HG02885 (cell line): Measurements from ENCODE around the gene JMJD1C.
"Not testable (repeated sequence)": the region's sequence is repeated elsewhere in the genome, so short reads cannot be mapped to it uniquely, and the experiment has no call there.

ENCODE experiments used
- ATAC-seq: cut with Tn5 transposase; IDR thresholded peaks from one replicate; pipeline ENCODE4 v1.9.1; 2021; ENCODE audit warnings: mild to moderate bottlenecking; ENCODE audit not compliant: unreplicated experiment, poor library complexity

The JMJD1C gene

GRCh38 chr10:63314020-63314419 lies 151.8 kb downstream of the JMJD1C start:
- ATAC-seq: no peak

DNA sequence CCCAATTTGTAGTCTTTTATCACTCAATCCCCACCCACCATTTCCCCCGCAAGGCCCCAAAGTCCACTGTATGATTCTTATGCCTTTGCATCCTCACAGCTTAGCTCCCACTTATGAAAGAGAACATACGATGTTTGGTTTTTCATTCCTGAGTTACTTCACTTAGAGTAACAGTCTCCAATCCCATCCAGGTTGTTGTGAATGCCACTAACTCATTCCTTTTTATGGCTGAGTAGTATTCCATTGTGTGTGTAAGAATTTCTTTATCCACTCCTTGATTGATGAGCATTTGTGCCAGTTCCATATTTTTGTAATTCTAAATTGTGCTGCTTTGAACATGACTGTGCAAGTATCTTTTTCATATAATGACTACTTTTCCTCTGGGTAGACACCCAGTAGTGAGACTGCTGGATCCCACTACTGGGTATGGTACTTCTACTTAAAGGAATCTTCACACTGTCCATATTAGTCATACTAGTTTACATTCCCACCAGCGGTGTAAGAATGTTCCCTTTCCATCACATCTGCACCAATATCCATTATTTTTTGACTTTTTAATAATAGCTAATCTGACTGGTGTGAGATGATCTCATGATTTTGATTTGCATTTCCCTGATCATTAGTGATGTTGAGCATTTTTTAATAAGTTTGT lies 152.6 kb downstream of the JMJD1C start:
- no peak for ATAC-seq

DNA sequence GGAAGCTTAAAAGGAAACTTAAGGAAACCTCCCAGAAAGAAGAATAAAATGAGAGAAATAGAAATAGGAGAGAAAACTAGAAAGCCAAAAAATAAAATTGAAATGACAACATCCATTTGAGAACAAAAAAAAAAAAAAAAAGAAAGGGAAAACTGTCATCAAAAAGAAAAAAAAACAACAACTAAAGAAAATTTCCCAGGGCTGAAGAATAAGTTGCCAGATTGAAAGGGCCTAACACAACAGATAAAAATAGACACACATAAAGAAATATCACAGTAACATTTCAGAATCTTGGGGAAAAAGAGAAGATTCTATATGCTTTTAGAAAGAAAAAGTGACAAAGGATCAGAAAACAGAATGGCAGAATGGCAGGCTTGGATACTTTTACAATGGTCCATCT lies 157.1 kb downstream of the JMJD1C start:
- ATAC-seq: no peak

GRCh38 chr10:63304146-63304545 lies 161.6 kb downstream of the JMJD1C start:
- no peak for ATAC-seq

DNA sequence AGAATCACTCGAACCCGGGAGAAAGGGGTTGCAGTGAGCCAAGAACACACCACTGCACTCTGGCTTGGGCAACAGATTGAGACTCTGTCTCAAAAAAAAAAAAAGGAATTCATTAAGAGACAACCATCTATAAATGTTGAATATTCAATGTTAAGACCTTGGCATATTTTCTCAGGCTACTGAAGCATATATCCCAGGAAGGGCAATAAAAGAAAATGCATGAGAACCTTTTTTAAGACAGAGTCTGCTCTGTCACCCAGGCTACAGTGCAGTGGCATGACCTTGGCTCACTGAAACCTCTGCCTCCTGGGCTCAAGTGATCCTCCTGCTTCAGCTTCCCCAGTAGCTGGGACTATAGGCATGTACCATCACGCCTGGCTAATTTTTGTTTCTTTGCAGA lies 165.0 kb downstream of the JMJD1C start:
- ATAC-seq: no peak

DNA sequence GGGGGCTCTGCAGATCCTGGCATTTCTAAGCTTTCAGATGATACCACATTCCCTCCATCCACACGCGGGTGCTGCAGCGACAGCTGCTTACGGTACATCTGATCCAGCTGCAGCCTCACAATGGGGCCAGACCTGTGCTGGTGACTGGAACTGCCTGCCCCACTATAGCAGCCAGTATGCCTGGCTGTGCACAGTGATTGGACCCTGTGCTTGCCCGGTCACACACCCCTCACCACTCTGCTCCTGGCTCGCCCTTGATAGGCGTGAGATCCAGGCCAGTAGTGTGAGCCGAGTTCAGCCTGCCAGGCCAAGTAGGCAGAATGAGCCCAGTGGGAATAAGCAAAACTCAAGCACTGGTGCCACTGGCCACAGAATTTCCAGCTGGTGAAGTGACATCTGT lies 167.8 kb downstream of the JMJD1C start:
- no peak for ATAC-seq

- ATAC-seq: no peak
Observed at GRCh38 chr10:63294781-63295180, 171.0 kb downstream of the JMJD1C start.

DNA sequence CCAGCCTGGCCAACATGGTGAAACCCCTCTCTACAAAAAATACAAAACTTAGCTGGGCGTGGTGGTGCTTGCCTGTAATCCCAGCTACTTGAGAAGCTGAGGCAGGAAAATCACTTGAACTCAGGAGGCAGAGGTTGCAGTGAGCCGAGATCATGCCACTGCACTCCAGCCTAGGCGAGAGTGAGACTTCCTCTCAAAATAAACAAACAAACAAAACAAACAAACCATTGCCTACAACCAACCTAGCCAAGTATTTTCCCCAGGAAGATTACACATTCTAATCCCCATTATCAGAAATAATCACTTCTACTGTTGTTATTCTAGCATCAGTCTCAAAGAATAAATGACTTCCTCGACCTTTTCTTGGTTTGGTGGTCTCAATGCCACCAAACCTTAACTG lies 172.9 kb downstream of the JMJD1C start:
- not testable (repeated sequence) for ATAC-seq

DNA sequence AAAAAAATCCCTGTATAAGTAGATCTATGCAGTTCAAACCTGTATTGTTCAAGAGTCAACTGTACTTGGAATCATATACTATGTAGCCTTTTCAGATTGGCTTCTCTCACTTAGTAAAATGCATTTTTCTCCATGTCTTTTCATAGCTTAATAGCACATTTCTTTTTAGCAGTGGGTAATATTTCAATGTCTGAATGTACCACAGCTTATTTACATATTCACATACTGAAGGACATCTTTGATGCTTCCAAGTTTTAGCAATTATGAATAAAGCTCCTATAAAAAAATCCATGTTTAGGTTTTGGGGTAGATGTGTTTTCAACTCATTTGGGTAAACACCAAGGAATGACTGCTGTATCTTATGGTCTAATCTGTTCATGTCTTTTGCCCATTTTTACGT lies 177.6 kb downstream of the JMJD1C start:
- ATAC-seq: no peak

- ATAC-seq: peak; percentile 87
Observed at GRCh38 chr10:63286754-63287264, 179.0 kb downstream of the JMJD1C start.

- peak; percentile 46 for ATAC-seq
Observed at GRCh38 chr10:63286340-63286739, 179.4 kb downstream of the JMJD1C start.

DNA sequence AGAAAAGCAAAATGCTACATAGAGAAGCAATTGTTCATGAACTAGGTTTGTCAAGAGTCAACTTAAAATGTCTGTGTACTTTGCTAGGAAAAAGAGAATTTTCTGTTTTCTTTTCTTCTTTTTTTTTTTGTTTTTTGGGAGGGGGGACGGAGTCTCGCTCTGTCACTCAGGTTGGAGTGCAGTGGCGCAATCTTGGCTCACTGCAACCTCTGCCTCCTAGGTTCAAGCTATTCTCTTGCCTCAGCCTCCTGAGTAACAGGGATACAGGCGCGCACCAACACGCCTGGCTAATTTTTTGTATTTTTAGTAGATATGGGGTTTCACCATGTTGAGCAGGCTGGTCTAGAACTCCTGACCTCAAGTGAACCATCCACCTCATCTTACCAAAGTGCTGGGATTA lies 181.9 kb downstream of the JMJD1C start:
- not testable (repeated sequence) for ATAC-seq

DNA sequence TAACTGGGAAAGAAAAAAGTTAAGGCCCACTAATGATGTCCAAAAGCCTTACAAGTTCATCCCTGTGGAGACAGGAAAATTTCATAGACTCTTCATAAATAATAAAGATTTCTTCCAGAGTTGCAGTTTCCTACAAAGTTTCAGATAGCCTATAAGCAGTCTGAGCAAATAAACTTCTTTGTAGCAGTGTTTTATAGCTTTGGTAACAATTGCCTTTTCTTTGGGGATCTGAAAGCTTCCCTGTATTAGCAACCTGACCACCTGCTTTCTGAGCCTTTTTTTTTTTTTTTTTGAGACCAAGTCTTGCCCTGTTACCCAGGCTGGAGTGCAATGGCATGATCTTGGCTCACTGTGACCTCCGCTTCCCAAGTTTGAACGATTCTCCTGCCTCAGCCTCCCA lies 182.7 kb downstream of the JMJD1C start:
- no peak for ATAC-seq

- no peak for ATAC-seq
Observed at GRCh38 chr10:63281967-63282366, 183.8 kb downstream of the JMJD1C start.

DNA sequence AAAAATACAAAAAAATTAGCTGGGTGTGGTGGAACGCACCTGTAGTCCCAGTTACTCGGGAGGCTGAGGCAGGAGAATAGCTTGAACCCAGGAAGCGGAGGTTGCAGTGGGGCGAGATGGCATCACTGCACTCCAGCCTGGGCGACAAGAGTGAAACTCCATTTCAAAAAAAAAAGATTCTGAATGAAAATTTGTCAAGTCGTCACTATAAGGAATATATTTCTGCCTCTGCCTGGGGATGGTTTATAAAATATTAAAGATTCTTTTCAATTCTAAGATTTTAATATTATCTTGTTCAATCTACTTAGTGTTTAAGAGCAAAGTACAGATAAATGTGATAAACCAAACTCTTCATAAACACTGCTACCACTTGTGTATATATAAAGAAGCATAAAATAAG lies 185.4 kb downstream of the JMJD1C start:
- no peak for ATAC-seq

DNA sequence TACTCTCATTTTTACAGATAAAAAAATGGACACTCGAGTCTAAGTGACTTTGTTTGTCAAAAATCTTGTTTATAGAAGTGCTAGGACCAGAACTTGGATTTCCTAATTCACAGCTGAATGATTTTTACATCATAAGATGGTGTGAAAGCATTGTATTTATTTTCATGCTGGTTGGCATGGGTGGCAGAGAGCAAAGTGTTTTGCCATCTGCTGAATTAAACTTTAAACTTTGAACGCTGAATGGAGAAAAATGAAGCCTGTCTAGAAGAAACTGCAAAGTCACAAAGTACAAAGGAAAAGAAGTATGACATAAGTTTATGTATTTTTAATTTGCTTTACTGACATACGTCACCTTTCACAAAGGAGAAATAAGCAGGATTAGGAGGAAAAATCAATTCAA lies 190.7 kb downstream of the JMJD1C start:
- ATAC-seq: no peak

GRCh38 chr10:63273577-63273976 lies 192.2 kb downstream of the JMJD1C start:
- ATAC-seq: no peak

DNA sequence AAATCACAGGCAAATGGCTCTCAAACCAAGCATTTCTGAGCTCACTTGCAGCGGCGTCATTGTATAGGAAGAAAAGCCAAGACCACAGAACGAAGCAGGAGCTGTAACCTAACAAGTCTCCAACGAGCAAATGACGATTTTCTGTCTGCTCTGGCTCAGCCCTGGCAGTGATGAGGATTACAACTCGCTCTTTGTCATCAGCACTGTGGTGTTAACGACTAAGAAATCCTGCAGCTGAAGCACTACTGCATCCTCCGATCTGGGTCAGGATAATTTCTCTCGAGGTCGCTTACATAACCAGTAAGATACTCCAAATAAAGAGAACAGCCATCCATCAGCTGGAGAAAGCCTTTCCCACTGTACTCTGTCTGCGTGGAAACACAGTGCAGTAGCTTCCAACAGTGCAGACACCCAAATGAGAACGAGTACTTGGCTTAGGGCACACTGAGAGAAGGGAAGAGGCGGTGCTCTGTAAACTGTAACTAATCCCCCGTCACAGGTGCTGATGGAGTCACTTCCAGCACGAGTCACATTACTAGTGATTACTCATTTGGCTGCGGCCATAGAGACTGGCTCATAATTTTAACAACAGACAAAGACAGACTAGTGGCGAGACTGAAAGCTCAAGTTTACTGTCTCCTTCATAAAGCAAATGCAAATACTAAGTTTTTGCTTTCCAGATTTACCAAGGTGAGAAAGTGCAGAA lies 196.8 kb downstream of the JMJD1C start:
- ATAC-seq: peak; percentile 95

DNA sequence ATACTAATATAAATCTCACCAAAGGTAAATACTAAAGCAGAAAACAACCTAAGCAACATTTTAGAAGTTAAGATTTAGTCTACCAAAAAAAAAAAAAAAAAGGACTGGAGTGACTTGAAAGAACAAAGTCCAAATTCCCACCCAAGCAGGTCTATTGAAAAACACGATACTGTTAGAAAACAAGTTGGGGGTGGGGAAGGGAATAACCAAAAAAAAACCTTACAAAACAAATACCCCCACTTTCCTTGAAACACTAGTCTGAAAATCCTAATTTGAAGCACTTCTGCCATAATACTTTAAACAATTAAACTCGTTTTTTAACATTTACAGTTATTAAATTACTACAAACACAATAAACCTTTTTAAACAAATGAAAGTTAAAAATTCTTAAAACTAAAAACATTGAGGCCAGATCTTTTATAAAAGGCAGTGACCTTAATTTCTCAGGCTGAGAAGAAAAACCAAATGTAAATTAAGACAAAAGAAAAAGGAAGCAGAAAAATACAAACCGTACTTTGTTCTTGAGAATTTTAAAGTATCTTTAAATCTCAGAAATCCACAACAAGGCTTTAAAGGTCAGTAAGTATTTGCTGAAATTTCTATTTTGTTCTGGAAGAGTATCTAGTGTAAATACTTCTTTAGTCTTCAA lies 197.5 kb downstream of the JMJD1C start:
- no peak for ATAC-seq

- ATAC-seq: no peak
Observed at GRCh38 chr10:63267414-63268148, 198.2 kb downstream of the JMJD1C start.
